ENCODE measurements around the gene ILF2. TPM values are rescaled to one million over a fixed set of nuclear protein-coding genes. Genes with fewer than 3 reads are reported as not detected.

ILF2 gene
- total RNA-seq, 1 donor from 2014 or later, result 157 TPM

- Mint-ChIP-seq H3K27me3 (ENCODE audit: unreplicated experiment) (no peaks in the 10 kb centered on the region), H3K9me3 (ENCODE audit: unreplicated experiment) (no peaks in the 10 kb centered on the region), H3K36me3 (ENCODE audit: unreplicated experiment) (no peaks in the 10 kb centered on the region), H3K4me1 (ENCODE audit: unreplicated experiment) (no peaks in the 10 kb centered on the region), H3K27ac (ENCODE audit: unreplicated experiment) (no peak overlapping the region), H3K4me3 (ENCODE audit: unreplicated experiment) (no peak overlapping the region)
- no peak for TF ChIP-seq CTCF (IDR thresholded peaks at IDR 0.05)
- no peak for DNase-seq (ENCODE audit: extremely low spot score, unreplicated experiment)
Observed at GRCh38 chr1:153699768-153700167, 29.0 kb upstream of the ILF2 start.

GRCh38 chr1:153698923-153699714 is 28.3 kb upstream of the ILF2 start:
- Mint-ChIP-seq H3K9me3 (ENCODE audit: unreplicated experiment) (no peaks in the 10 kb centered on the region), H3K4me1 (ENCODE audit: unreplicated experiment) (no peaks in the 10 kb centered on the region), H3K4me3 (ENCODE audit: unreplicated experiment) (no peak overlapping the region), H3K27ac (ENCODE audit: unreplicated experiment) (no peak overlapping the region), H3K36me3 (ENCODE audit: unreplicated experiment) (no peaks in the 10 kb centered on the region), H3K27me3 (ENCODE audit: unreplicated experiment) (no peaks in the 10 kb centered on the region)
- TF ChIP-seq CTCF (IDR thresholded peaks at IDR 0.05), result no peak
- no peak for DNase-seq (ENCODE audit: extremely low spot score, unreplicated experiment)

- TF ChIP-seq CTCF (IDR thresholded peaks at IDR 0.05), result no peak
- H3K36me3 Mint-ChIP-seq (ENCODE audit: unreplicated experiment), result no peaks in the 10 kb centered on the region
- no peaks in the 10 kb centered on the region for H3K27me3 Mint-ChIP-seq (ENCODE audit: unreplicated experiment)
- H3K9me3 Mint-ChIP-seq (ENCODE audit: unreplicated experiment), result no peaks in the 10 kb centered on the region
- H3K27ac Mint-ChIP-seq (ENCODE audit: unreplicated experiment), result no peak overlapping the region
- no peaks in the 10 kb centered on the region for H3K4me1 Mint-ChIP-seq (ENCODE audit: unreplicated experiment)
- no peak overlapping the region for H3K4me3 Mint-ChIP-seq (ENCODE audit: unreplicated experiment)
- DNase-seq (ENCODE audit: extremely low spot score, unreplicated experiment), result no peak
Observed at GRCh38 chr1:153698020-153698922, 27.5 kb upstream of the ILF2 start.

GRCh38 chr1:153697191-153698019 is 26.6 kb upstream of the ILF2 start:
- Mint-ChIP-seq H3K4me1 (ENCODE audit: unreplicated experiment) (no peaks in the 10 kb centered on the region), H3K36me3 (ENCODE audit: unreplicated experiment) (no peaks in the 10 kb centered on the region), H3K9me3 (ENCODE audit: unreplicated experiment) (no peaks in the 10 kb centered on the region), H3K27ac (ENCODE audit: unreplicated experiment) (no peak overlapping the region), H3K27me3 (ENCODE audit: unreplicated experiment) (no peaks in the 10 kb centered on the region), H3K4me3 (ENCODE audit: unreplicated experiment) (no peak overlapping the region)
- DNase-seq (ENCODE audit: extremely low spot score, unreplicated experiment), result no peak
- TF ChIP-seq CTCF (IDR thresholded peaks at IDR 0.05), result no peak
